ENCODE results near the gene KCP. TPM values are rescaled to one million over a fixed set of nuclear protein-coding genes. Genes with fewer than 3 reads are reported as not detected.

The KCP gene
- total RNA-seq, 1 experiment from 2014 or later: 0.50 TPM

DNA sequence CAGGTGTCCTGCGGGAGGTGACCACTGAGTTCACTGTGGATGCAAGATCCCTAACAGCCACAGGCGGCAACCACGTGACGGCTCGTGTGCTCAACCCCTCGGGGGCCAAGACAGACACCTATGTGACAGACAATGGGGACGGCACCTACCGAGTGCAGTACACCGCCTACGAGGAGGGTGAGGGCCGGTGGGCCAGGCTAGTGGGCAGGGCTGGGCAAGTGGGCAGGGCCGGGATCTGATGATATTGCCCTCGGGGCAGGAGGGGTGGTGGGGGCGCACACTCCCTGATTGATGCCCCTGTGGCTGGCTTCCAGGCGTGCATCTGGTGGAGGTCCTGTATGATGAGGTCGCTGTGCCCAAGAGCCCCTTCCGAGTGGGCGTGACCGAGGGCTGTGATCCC, 64.5 kb downstream of the KCP start:
- no TSS peak for BruUV-seq (replicated peaks)
- POLR2A ChIA-PET: no interaction called here

GRCh38 chr7:128845475-128845874, 65.0 kb downstream of the KCP start:
- Mint-ChIP-seq H3K27me3 (ENCODE audit: insufficient read depth, unreplicated experiment) (no peaks in the 10 kb centered on the region), H3K4me1 (ENCODE audit: low read depth, unreplicated experiment) (no peaks in the 10 kb centered on the region), H3K36me3 (ENCODE audit: insufficient read depth, unreplicated experiment) (peaks cover 48% of the 10 kb centered on the region), H3K4me3 (ENCODE audit: unreplicated experiment) (no peak overlapping the region), H3K27ac (ENCODE audit: unreplicated experiment) (no peak overlapping the region), H3K9me3 (ENCODE audit: unreplicated experiment) (no peaks in the 10 kb centered on the region)
- no peaks in the 10 kb centered on the region for H3K9me3 ChIP-seq
- H3K4me1 ChIP-seq: no peaks in the 10 kb centered on the region
- POLR2A ChIA-PET: no interaction called here
- CTCF ChIA-PET: no interaction called here
- no peaks in the 10 kb centered on the region for H3K27me3 ChIP-seq (replicated peaks; ENCODE audit: control insufficient read depth, insufficient read depth, low read length)
- H3K36me3 ChIP-seq (ENCODE audit: control insufficient read depth, insufficient read depth, low read length): no peaks in the 10 kb centered on the region; the same call in 1 of the 2 replicates
- no peak for DNase-seq
- no peak overlapping the region for H3K4me3 ChIP-seq (ENCODE audit: low read depth, low read length)
- TF ChIP-seq, protein P1, sequence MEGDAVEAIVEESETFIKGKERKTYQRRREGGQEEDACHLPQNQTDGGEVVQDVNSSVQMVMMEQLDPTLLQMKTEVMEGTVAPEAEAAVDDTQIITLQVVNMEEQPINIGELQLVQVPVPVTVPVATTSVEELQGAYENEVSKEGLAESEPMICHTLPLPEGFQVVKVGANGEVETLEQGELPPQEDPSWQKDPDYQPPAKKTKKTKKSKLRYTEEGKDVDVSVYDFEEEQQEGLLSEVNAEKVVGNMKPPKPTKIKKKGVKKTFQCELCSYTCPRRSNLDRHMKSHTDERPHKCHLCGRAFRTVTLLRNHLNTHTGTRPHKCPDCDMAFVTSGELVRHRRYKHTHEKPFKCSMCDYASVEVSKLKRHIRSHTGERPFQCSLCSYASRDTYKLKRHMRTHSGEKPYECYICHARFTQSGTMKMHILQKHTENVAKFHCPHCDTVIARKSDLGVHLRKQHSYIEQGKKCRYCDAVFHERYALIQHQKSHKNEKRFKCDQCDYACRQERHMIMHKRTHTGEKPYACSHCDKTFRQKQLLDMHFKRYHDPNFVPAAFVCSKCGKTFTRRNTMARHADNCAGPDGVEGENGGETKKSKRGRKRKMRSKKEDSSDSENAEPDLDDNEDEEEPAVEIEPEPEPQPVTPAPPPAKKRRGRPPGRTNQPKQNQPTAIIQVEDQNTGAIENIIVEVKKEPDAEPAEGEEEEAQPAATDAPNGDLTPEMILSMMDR (IDR thresholded peaks at IDR 0.05; ENCODE audit: insufficient read depth in 1 of 2, low read depth in 1 of 2, low read length in 1 of 2, severe bottlenecking in 1 of 2, unreplicated experiment in 1 of 2): no peak
- no TSS peak for BruUV-seq (replicated peaks)
- intact Hi-C loops (cut with micrococcal nuclease; ENCODE audit: unreplicated experiment): no loop called here

More for the DNA sequence above, 64.5 kb downstream of the KCP start:
- TF ChIP-seq, protein P1 (IDR thresholded peaks at IDR 0.05; ENCODE audit: insufficient read depth in 1 of 2, low read depth in 1 of 2, low read length in 1 of 2, severe bottlenecking in 1 of 2, unreplicated experiment in 1 of 2): no peak
- H3K27ac Mint-ChIP-seq (ENCODE audit: unreplicated experiment): no peak overlapping the region
- Histone ChIP-seq H3K9me3 (no peaks in the 10 kb centered on the region), H3K27me3 (replicated peaks; ENCODE audit: control insufficient read depth, insufficient read depth, low read length) (no peaks in the 10 kb centered on the region), H3K4me1 (no peaks in the 10 kb centered on the region), H3K4me3 (ENCODE audit: low read depth, low read length) (no peak overlapping the region), H3K36me3 (ENCODE audit: control insufficient read depth, insufficient read depth, low read length) (no peaks in the 10 kb centered on the region; the same call in 1 of the 2 replicates)
- no peaks in the 10 kb centered on the region for H3K27me3 Mint-ChIP-seq (ENCODE audit: insufficient read depth, unreplicated experiment)
- intact Hi-C loops (cut with micrococcal nuclease; ENCODE audit: unreplicated experiment): no loop called here
- CTCF ChIA-PET: no interaction called here
- no peaks in the 10 kb centered on the region for H3K4me1 Mint-ChIP-seq (ENCODE audit: low read depth, unreplicated experiment)
- no peaks in the 10 kb centered on the region for H3K9me3 Mint-ChIP-seq (ENCODE audit: unreplicated experiment)
- peaks cover 49% of the 10 kb centered on the region for H3K36me3 Mint-ChIP-seq (ENCODE audit: insufficient read depth, unreplicated experiment)
- DNase-seq: no peak
- no peak overlapping the region for H3K4me3 Mint-ChIP-seq (ENCODE audit: unreplicated experiment)

DNA sequence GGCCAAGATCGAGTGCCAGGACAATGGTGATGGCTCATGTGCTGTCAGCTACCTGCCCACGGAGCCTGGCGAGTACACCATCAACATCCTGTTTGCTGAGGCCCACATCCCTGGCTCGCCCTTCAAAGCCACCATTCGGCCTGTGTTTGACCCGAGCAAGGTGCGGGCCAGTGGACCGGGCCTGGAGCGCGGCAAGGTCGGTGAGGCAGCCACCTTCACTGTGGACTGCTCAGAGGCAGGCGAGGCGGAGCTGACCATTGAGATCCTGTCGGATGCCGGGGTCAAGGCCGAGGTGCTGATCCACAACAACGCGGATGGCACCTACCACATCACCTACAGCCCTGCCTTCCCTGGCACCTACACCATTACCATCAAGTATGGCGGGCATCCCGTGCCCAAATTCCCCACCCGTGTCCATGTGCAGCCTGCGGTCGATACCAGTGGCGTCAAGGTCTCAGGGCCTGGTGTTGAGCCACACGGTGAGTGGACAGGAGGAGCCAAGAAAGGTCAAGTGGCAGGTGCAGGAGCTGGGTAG, 65.7 kb downstream of the KCP start:
- intact Hi-C loops (cut with micrococcal nuclease; ENCODE audit: unreplicated experiment): no loop called here
- no peak overlapping the region for H3K27ac Mint-ChIP-seq (ENCODE audit: unreplicated experiment)
- H3K4me3 ChIP-seq (ENCODE audit: low read depth, low read length): no peak overlapping the region
- no peak for DNase-seq
- ChIA-PET POLR2A (no interaction called here), CTCF (interaction anchor here (0.6 kb wide), 1 partner anchor 19 kb away, joined by 4 read pairs; no protein-coding TSS in a partner anchor)
- H3K4me1 ChIP-seq: no peaks in the 10 kb centered on the region
- no peaks in the 10 kb centered on the region for H3K27me3 Mint-ChIP-seq (ENCODE audit: insufficient read depth, unreplicated experiment)
- H3K9me3 ChIP-seq: no peaks in the 10 kb centered on the region
- peaks cover 49% of the 10 kb centered on the region for H3K36me3 Mint-ChIP-seq (ENCODE audit: insufficient read depth, unreplicated experiment)
- no peak overlapping the region for H3K4me3 Mint-ChIP-seq (ENCODE audit: unreplicated experiment)
- no peaks in the 10 kb centered on the region for H3K27me3 ChIP-seq (replicated peaks; ENCODE audit: control insufficient read depth, insufficient read depth, low read length)
- BruUV-seq (replicated peaks): no TSS peak
- H3K4me1 Mint-ChIP-seq (ENCODE audit: low read depth, unreplicated experiment): no peaks in the 10 kb centered on the region
- no peaks in the 10 kb centered on the region; the same call in 1 of the 2 replicates for H3K36me3 ChIP-seq (ENCODE audit: control insufficient read depth, insufficient read depth, low read length)
- no peaks in the 10 kb centered on the region for H3K9me3 Mint-ChIP-seq (ENCODE audit: unreplicated experiment)
- TF ChIP-seq, protein P1 (IDR thresholded peaks at IDR 0.05; ENCODE audit: insufficient read depth in 1 of 2, low read depth in 1 of 2, low read length in 1 of 2, severe bottlenecking in 1 of 2, unreplicated experiment in 1 of 2): no peak

Measured in Caco-2 (cell line).